GM21786 (cell line): ENCODE data around the gene TCERG1.
"Not testable (repeated sequence)": the region's sequence is repeated elsewhere in the genome, so short reads cannot be mapped to it uniquely, and the experiment has no call there.

Experiments
- ATAC-seq: cut with Tn5 transposase; IDR thresholded peaks from one replicate; pipeline ENCODE4 v1.9.1; 2021; ENCODE audit not compliant: unreplicated experiment

The TCERG1 gene

DNA sequence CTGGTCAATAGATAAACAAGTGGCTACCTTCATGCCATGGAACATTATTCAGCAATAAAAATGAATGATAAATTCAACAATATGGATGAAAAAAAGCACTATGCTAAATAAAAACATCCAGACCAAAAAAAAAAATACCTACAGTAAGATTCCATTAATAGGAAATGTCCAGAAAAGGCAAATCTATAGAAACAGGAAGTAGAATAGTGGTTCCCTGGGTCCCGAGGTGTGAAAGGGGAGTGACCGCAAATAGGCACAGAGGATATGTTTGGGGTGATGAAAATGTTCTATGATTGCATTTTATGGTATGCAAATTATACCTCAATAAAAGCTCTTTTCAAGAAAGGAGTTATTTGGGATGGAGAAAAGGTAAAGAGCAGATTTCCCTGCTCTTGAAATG lies 72.4 kb downstream of the TCERG1 start:
- ATAC-seq = no peak

DNA sequence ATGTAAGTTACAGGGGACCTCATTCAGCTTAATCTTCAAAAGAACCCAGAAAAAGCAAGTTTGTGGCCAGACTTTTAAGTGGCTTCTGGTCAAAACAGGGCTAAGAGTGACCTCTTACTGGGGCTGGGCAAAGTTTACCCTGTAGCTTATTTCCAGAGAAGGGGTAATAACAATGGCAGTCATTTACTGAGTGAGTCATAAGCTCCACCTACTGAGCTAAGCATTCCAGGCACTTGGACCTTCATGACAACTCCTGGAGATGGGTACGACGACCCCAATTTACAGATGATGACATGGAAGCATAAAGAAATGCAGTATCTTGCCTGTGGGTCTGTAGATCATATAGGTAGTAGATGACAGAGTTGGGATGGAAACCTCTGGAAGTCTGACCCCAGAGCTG lies 73.6 kb downstream of the TCERG1 start:
- no peak for ATAC-seq

DNA sequence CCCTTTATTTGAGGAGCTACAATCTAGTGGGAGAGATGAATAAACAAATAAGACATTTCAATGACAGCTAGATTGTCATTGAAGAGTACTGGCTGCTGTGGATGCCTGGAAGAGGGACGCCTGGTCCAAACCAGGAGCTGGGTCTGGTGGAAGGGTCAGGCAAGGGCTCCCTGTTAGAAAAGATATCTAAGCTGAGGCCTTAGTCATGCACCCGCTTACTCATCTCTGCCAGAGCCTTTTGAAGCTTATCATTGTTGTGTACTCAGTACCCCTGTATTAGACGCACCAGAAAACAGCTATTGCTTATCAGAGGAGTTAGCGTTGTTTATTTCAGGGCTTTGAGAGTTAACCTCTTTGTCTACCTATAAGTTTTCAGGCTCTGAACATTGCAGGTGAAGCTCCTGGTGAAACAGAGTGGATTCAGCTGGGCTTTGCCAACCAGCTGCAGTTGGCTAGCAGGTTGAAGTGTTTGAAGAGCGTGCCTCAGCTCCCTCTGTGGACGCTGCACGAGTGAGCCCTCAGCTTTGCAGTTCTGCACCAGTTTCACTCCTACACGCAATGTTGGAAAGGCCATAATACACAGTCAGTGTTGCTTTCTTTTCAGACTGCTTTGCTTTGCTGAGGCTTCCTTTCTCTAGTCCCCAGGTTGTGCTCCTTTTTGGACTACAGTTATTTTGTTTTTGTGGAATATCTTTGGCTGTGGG lies 74.4 kb downstream of the TCERG1 start:
- no peak for ATAC-seq

DNA sequence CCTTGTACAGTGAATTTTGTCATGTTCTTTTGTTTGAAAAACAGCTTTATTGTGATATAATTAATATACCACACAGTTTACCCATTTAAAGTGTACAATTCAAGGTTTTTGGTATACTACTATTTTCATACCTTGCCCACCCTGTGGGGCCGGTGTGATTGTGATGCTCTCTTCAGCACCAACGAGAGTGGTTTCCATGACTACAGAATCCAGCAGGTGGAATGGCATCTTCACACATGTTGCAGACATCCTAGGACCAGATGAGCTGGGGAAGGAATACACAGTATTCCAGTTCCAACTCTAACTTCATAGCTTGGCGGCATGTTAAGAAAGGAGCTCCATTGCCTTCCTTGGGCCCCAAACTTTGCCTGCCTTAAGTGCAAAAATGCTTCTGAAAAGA lies 76.6 kb downstream of the TCERG1 start:
- ATAC-seq = no peak

DNA sequence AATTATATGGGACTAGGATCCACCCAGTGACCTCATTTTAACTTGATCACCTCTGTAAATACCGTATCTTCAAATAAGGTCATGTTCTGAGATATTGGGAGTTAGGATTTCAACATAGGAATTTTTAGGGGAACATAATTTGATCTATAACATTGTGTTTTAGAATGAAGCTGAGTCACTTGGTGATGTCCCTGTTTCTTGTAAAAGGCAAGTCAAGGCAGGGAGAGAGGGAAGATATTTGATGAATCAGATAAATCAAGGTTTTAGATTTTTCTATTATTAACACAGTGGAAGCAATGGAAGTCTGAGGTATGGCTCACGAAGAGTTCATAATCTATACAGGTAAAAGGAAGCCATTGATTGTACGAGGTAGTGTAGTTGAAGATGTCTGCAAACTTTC lies 80.7 kb downstream of the TCERG1 start:
- ATAC-seq = no peak

DNA sequence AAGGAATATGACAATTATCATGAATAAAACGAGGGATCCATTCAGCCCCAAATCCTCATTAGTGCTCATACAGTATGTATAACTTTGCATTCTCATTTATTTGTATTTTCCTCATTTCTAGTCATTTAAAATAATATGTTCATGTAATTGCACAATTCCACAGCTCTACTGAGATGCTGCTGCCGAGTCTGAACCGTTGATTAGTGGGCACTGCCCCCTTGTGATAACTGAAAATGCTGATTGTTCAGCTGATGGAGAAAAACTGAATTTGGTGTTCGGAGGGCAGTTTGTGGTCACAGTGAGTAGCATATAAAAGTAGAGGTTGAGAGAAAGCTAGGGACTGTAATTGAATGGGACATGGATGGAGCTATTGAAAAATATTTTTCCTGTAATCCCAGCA lies 81.1 kb downstream of the TCERG1 start:
- ATAC-seq = no peak

DNA sequence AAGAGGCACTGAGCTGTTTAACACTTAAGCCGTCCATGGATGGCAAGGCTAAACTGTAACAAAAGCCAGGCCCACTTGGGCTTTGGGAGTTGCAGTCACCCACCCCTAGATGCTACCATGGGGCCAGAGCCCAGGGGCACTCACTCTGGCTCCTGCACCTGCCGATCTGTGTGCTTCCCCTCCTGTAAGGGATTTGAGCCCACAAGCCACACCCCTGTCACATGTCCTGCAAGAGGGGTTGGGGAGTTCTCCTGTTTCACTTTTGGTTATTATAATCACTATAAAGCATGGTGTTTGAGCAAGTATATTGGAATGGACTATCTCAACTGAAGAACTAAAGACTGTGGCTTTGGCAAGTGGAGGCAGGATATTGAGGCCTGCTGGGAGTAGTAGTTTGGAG lies 82.9 kb downstream of the TCERG1 start:
- ATAC-seq = peak; percentile 42

DNA sequence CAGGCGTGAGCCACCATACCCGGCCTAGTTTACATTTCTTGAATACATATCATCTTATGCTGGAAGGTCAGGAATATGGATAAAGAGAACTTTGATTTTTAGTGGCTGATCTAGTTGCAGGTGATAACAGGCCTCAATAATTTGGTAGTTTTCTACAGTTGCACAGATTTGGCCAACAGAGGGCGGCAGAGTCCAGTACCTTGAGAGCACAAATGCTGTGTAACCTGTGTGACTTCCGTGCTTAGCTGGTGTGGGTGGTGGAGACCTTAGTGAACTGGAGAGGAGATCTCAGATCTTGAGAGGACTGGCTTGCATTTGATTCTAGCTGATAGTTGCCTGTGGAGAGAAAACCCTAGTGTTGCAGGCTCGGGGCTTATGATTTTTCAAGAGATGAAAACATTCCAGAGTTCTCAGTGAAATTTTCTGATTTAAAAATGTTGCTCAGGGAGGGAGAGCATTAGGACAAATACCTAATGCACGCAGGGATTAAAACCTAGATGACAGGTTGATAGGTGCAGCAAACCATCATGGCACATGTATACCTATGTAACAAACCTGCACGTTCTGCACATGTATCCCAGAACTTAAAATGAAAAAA lies 86.2 kb downstream of the TCERG1 start:
- ATAC-seq = peak; percentile 96

DNA sequence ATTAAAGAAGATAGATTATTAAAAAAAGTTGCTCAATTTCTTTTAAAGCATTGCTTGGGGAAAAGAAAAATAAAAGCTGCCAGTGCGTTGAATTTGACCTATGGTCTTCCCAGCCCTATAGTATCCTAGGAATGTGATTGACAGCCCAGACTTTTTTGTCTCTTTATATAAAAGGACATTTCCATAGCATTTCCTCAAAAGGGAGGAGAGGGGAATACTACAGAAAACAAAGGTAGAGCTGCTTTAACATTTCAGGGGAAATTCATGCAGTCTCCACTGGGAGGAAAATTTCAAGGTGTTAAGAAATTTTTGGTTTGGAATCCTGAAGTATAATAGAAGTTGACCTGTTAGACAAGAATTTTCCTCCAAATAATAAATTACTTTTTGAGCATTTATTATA lies 86.7 kb downstream of the TCERG1 start:
- ATAC-seq = no peak

DNA sequence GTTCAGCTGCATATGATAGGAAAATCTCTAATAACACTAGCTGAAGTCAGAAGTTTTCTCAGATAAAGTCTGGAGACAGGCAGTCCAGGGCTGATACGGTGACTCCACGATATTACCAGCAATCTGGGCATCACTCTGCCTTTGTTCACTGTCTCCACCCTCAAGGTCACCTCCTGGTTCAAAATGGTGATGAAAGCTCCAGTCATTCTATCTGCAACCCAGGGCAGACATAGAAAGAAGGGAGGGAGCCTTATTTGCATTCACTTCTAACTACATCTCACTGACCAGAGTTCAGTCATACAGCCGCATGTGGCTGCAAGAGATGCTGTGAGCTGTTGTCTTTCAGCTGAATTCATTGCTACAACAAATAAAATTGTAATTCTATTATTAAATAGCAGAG lies 91.3 kb downstream of the TCERG1 start:
- no peak for ATAC-seq

DNA sequence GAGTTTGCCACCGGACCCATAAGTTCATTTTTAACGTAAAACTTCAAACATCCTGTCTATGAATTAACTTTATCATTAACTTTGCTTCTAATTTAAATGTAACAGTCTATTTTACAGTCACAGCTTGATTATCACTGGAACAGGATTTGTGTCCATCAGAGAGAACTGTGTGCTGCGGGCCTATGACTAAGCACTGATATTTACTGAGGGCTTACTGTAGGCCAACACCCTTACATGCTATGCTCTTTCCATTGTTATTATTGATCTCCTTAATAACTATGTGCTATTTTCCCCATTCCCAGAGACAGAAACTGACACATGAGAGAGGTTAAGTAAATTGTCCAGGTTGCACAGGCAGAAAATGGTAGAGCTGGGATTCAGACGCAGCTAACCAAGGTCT lies 92.8 kb downstream of the TCERG1 start:
- no peak for ATAC-seq

DNA sequence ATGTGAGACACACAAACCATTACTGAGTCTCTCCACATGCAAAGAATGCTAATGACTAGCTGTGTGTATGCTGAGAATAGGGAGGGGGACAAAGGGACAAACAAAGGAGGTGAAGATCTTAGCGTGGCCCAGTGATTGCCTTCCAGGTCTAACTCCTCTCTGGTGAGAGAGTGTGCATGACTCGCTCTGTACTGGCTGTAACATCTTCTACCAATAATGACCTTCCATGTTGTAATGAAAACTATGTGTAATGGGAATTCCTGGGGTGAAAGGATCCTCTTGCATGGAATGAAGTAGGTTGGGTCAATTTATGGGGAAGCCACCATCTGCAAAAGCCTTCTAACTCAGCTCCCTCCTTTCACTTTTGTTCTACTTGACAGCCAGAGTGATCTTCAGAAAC lies 93.3 kb downstream of the TCERG1 start:
- ATAC-seq = no peak

DNA sequence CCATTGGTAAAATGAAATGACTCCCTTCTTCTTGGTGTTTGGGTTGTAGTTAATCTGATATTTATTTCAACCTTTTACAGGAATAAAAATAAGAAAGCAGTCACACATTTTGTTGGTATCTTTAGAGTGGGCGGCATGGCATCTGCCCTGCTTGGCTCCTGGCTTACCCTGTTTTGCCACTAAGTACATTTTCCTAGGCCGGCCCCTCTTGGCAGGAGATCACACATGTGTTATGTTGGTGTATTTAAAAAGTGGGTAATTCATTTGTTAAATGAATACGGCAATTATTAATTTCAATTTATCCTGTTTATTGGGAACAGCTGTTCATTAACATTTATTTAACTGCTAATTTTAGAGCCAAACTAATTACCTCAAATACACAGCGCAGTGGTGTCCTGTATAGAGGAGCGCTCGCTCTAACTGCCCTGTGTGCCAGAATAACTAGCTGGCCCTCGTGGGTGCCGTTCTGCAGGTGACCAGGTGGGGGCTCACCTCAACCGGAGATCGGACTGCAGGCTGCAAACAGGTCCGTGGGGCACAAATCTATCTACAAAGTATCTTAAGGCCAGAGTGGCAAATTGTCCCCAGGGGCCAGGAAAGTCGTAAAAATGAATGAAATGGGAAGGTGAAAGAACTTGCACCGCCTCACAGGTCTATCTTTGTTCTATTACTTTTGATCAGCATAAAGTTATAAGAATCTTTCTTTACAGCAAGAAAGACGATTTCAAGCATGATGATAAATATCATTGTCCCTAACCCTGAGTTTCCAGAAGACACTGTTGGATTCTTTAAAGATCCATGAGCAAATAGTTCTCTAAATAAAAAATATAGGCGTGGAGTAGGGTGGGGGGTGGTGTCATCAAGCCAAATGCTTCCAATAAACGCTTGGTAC lies 95.1 kb downstream of the TCERG1 start:
- peak; percentile 98 for ATAC-seq

DNA sequence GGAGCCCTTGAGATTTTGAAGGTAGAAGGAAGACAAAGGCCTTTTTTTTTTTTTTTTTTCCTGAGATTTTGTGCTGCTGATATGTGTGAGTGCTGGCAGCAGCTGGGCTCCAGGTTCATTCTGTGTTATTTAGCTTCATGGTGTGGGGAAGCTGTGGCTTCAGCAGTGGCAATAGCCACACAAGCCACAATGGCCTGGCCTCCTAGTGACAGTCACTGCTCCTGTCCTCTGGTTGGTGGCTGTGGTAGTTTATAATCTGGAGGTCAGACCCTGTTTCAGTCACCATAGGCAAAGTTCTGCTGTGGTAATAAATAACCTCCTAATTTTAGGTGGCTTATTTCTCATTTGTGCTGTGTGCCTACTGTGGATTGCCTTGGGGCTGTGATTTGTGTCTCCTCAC lies 97.1 kb downstream of the TCERG1 start:
- no peak for ATAC-seq

DNA sequence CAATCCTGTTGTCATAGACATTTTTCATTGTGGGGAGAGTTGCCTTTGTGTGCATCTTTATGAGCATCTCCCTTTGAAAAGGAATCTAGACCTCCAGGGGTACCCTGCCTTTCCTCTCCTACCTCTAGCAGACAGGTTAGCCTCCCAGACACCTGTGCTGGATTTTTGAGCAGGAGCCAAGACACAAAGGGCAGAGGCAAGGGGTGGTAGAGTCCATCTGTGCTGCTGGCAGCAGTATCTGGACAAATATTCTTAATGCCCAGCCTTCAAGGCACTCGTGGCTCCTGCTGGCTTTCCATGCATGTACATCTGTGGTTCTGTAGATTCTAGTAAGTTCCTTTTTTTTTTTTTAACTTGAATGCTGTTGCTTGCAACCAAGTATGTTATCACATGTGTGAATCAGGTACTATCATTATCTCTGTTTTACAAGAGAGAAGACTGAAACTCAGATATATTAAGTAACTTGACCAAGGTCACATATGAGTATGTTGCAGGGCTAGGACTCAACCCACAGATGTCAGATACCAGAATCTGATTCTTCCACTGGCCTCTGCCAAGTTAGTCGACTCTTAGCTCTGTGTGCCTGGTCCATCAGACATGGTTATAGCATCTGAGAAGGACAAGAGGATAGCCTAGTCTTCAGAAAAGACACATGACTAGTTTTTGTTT lies 101.8 kb downstream of the TCERG1 start:
- no peak for ATAC-seq

DNA sequence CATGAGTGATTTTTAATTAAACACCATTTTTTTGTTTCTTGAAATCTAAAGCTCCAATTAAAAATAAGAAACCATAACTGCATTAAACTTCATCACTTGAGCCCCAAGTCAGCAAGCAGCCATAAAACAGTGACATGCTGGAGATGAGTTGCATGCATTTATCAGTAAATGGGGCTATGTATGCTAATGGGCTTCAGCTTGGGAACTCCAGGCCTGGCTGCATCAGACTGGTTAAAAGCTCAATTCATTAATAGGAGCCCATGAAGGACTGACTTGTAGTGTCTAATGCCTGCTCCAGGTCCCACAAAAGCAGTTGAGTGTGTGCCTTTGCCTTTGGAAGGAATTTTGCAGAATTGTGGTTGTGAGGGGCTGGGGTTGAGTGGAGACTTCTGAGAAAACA lies 102.5 kb downstream of the TCERG1 start:
- no peak for ATAC-seq

DNA sequence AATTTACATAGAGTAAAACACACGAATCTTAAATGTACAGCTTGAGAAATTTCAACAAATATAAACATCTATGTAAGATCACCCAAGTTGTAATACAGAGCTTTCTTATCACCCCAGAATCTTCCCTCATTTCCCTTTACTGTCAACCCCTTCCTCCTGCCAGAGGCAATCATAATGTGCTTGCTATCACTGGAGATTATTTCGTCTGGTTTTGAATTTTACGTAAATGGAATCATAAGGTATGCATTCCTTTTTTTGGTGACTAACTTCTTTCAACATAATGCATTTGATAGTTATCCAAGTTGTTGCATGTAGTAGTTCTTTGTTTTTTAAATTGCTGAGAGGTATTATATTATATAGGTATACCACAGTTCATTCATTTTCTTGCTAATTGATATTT lies 106.3 kb downstream of the TCERG1 start:
- no peak for ATAC-seq

DNA sequence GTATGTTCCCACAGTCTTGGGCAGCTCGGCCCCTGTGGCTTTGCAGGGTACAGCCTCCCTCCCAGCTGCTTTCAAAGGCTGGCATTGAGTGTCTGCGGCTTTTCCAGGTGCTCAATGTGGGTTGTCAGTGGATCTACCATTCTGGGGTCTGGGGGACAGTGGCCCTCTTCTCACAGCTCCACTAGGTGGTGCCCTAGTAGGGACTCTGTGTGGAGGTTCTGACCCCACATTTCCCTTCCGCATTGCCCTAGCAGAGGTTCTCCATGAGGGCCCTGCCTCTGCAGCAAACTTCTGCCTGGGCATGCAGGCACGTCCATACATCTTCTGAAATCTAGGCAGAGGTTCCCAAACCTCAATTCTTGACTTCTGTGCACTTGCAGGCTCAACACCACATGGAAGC lies 109.8 kb downstream of the TCERG1 start:
- not testable (repeated sequence) for ATAC-seq

DNA sequence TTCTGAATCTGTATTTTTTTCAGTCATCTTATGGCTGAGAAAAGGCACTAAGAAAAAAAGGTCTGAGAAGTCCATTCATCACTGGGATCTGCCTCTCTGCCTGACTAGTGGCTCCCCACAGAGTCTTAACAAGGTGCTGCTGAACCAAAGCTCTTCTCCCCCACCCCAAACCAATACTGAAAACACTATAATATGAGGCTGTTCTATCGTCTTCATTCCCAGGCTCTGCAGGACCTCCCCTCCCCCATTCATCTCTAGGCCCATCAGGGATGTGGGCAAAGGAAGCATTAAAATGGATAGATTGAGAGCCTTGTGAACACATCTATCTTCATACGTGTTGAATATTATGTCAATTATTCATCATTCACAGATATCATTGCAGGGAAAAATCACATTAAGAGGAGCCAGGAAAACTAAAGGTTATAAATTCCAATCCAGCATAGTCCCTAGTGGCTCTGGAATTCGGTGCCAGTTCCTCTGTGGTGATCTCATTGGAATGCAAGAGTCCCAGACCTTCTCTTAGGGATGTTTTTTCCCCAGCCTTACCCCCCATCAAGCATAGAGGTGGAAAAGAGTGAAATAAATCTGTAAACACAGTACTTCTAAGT lies 113.2 kb downstream of the TCERG1 start:
- ATAC-seq = no peak
